Stimulated activated CD4-positive, alpha-beta T cell treated with anti-CD3 and anti-CD28 coated beads, Interleukin-2, amount 100 ng/mL, for 48 hours (primary cell): ENCODE results near the gene SKIDA1.

Source experiments
- DNase-seq, 2 donors: peaks; one replicate each; pipeline ENCODE4 v3.0.0-alpha.2; 2020

SKIDA1 gene

GRCh38 chr10:21475393-21475792 is 50.1 kb downstream of the SKIDA1 start:
- DNase-seq: no peak

GRCh38 chr10:21473541-21473940 is 51.9 kb downstream of the SKIDA1 start:
- no peak for DNase-seq

GRCh38 chr10:21473135-21473534 is 52.3 kb downstream of the SKIDA1 start:
- DNase-seq: no peak

GRCh38 chr10:21468086-21468485 is 57.4 kb downstream of the SKIDA1 start:
- no peak for DNase-seq

GRCh38 chr10:21467633-21468032 is 57.8 kb downstream of the SKIDA1 start:
- DNase-seq: no peak

- DNase-seq: no peak
Observed at GRCh38 chr10:21464134-21464533, 61.3 kb downstream of the SKIDA1 start.
